TTC549 (cell line): Measurements from ENCODE around the gene CYYR1.

ENCODE experiments used
- FAIRE-seq: peaks from 2 replicates; lab custom pipeline; 2012; peaks lifted over from hg19 to GRCh38; lab: Jason Lieb, UNC

CYYR1 gene

DNA sequence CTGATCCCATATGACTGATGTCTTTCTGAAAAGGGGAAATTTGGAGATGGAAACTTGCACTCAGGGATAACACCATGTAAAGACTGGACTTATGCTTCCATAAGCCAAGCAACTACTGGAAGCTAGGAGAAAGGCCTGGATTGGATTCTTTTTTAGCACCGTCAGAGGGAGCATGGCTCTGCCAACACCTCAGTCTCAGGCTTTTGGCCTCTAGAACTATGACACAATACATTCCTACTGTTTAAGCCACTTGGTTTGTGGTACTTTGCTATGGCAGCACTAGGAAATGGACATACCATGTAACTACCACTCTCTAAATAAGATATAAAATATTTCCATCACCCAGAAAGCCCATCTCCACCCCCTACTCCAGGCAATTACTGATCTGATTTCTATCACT, 139.7 kb downstream of the CYYR1 start:
- no peak for FAIRE-seq

DNA sequence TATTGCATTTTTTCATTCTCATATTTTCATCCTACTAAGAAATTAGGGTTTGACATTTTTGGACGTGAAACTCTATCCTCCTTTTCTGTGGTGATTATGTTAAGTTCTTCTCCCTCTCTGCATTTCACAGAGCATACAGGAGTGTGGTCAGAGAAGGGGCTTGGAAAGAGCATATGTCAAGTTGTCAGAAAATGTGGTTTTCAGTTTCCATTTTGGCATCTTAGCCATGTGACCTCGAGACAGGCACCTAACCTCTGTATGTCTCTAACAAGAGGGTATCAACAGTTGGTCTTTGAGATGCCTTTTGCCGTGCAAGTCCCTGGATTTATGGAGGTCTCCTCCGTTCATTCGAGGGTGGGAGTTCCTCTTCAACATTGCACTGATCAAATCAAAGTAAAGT, 140.7 kb downstream of the CYYR1 start:
- FAIRE-seq, result no peak

DNA sequence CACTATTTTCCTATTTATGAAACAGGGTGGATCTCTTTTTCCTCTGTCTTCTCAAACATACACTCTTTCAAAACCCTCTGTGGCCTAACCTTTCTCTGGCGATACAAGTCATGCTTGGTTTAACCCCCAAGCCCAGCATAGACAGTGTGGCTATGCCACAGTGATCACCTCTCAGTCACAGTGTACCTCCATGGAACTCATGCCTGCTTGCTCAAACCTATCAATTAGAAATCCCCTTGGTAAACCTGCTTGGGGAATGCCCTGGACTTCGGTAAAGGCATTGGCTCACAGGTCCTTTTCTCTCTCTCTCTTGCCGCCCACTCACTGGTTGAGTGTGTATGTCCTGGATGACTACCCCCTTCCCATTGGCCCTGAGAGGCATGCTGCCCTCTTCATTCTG, 147.5 kb downstream of the CYYR1 start:
- FAIRE-seq, result no peak

DNA sequence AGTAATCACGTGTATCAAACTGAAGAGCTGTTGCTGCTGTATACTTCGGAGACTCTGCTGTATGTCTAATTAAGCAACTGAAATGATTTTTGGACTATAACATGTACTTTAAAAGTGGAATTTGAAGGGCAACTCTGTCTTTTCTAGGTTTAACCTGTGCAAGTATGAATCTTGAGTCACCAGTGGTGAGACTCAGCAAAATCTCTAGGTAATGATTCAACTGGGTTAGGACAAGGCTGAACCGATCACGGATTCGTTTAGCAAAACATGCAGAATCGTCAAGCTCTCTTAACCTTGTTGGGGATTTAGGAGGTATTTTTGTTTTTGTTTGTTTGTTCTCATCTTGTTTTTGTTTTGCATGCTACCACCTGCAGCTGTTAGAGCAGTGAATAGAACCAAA, 149.6 kb downstream of the CYYR1 start:
- no peak for FAIRE-seq

DNA sequence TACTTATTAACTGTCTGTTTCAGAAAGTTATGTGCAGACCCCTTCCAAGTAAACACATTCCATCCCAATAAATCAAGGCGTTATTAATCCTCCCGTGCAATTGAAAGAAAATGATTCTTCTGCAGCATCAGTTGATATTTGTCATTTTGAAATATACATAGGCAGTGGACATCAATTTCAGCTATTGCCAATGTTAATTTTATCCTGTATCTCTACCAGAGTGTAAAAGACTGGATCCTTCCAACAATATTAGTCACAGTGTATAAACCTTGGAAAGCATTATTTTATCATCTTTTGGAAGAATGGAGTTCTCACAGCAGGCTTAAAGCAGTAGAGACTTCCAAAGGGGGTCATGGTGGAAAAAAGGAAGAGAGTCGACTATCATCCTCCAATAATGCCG, 150.4 kb downstream of the CYYR1 start:
- no peak for FAIRE-seq

DNA sequence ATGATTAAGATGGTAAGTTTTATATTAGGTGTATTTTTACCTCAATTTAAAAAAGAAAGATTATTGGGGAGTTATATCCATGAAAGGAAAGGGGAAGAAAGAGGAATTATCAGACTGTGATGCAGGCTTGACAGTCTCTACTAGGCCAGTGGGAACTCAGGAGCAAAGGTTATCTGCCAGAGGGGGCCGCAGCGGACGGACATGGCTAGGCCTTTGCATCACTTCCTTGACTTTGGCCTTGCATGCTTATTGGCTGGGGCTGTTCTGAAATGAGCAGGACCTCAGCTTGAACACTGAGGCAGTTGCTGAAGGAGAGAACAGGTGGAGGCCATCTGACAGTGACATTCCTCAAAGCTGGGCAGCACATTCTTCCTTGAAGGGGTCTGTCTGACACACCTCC, 150.9 kb downstream of the CYYR1 start:
- no peak for FAIRE-seq

DNA sequence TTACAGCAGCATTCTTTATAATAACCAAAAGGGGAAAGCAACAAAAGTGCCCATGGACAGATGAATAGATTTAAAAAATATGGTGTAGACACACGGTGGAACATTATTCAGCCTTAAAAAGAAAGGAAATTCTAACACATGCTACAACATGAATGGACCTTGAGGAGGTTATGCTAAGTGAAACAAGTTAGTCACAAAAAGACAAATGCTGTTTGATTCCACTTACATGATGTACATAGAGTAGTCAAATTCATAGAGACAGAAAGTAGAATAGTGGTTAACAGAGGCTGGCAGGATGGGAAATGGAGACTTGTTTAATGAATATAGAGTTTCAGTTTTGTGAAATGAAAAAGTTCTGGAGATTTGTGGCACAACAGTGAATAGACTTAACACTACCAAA, 151.4 kb downstream of the CYYR1 start:
- no peak for FAIRE-seq
